Neural cell (in vitro differentiated cells): Measurements from ENCODE around the gene CRB3. TPM values are rescaled to one million over a fixed set of nuclear protein-coding genes. Genes with fewer than 3 reads are reported as not detected.

Experiments used
- H2AFZ ChIP-seq: fragments of 200-600, 300-800 bp; sonication (generic), shearing (Covaris generic); 2 replicates; pipeline ENCODE4 v1.6.0; 2014; ENCODE audit warnings: low read depth, mild to moderate bottlenecking, antibody characterized with exemption, low read length, moderate library complexity
- H3F3A ChIP-seq: fragments of 200-600 bp; shearing (Covaris generic); 2 replicates; pipeline ENCODE4 v1.6.1; 2016; ENCODE audit warnings: mild to moderate bottlenecking, moderate library complexity, mixed read lengths, antibody characterized with exemption, low read length; ENCODE audit not compliant: insufficient read depth, poor library complexity, severe bottlenecking
- H3K27ac ChIP-seq: fragments of 200-600, 300-800 bp; sonication (generic), shearing (Covaris generic); 2 replicates; pipeline ENCODE4 v1.5.1; 2014; ENCODE audit warnings: mild to moderate bottlenecking, low read length, moderate library complexity
- H3K27me3 ChIP-seq: fragments of 300-800, 200-600 bp; sonication (generic), shearing (Covaris generic); 2 replicates; pipeline ENCODE4 v1.6.0; 2014; ENCODE audit warnings: mild to moderate bottlenecking, low read depth, low read length, moderate library complexity; ENCODE audit not compliant: insufficient read depth
- H3K36me3 ChIP-seq: fragments of 300-800, 200-600 bp; sonication (generic), shearing (Covaris generic); 2 replicates; pipeline ENCODE4 v1.5.1; 2014; ENCODE audit warnings: mild to moderate bottlenecking, antibody characterized with exemption, low read length, moderate library complexity; ENCODE audit not compliant: insufficient read depth
- H3K4me2 ChIP-seq: fragments of 300-800, 200-600 bp; sonication (generic), shearing (Covaris generic); 2 replicates; pipeline ENCODE4 v1.6.0; 2014; ENCODE audit warnings: mild to moderate bottlenecking, low read length
- H3K4me3 ChIP-seq: fragments of 300-800, 200-600 bp; sonication (generic), shearing (Covaris generic); 2 replicates; pipeline ENCODE4 v1.5.1; 2014; ENCODE audit warnings: mild to moderate bottlenecking, low read length, moderate library complexity
- H3K79me2 ChIP-seq: fragments of 200-600 bp; shearing (Covaris generic); replicated peaks from 2 replicates; pipeline ENCODE4 v1.6.0; 2014; ENCODE audit warnings: mild to moderate bottlenecking, low read length, moderate library complexity; ENCODE audit not compliant: insufficient read depth
- H3K9ac ChIP-seq: fragments of 300-800, 200-600 bp; sonication (generic), shearing (Covaris generic); 2 replicates; pipeline ENCODE4 v1.6.1; 2016; ENCODE audit warnings: mild to moderate bottlenecking, low read length, mixed read lengths
- H3K9me2 ChIP-seq: fragments of 200-600 bp; shearing (Covaris generic); 2 replicates; pipeline ENCODE4 v1.6.1; 2016; ENCODE audit warnings: mild to moderate bottlenecking, low read length, mixed read lengths; ENCODE audit not compliant: insufficient read depth
- H3K9me3 ChIP-seq: fragments of 200-600, 300-800 bp; sonication (generic), shearing (Covaris generic); 2 replicates; pipeline ENCODE4 v1.6.1; 2016; ENCODE audit warnings: mild to moderate bottlenecking, mixed run types, low read length, moderate library complexity, mixed read lengths
- H4K20me1 ChIP-seq: fragments of 200-600 bp; shearing (Covaris generic); 2 replicates; pipeline ENCODE4 v1.6.1; 2016; ENCODE audit warnings: mild to moderate bottlenecking, mixed run types; ENCODE audit not compliant: insufficient read depth
- CTCF ChIP-seq: fragments of 450-650 bp; IDR thresholded peaks from 2 replicates; pipeline ENCODE4 v1.5.1; 2014; ENCODE audit warnings: antibody characterized with exemption, mild to moderate bottlenecking, moderate library complexity; ENCODE audit not compliant: poor library complexity, severe bottlenecking
- EP300 ChIP-seq: fragments of 450-650 bp; conservative IDR thresholded peaks from 2 replicates; pipeline ENCODE4 v1.6.1; 2014; ENCODE audit warnings: antibody characterized with exemption, mild to moderate bottlenecking, moderate library complexity; ENCODE audit not compliant: poor library complexity, severe bottlenecking
- EZH2 ChIP-seq: fragments of 200-600, 300-800 bp; shearing (Covaris generic), sonication (generic); IDR thresholded peaks from 2 replicates; pipeline ENCODE4 v1.6.1; 2014; ENCODE audit warnings: antibody characterized with exemption, low read length, borderline replicate concordance, mild to moderate bottlenecking; ENCODE audit not compliant: insufficient read depth, poor library complexity, severe bottlenecking
- MXI1 ChIP-seq: fragments of 450-650 bp; conservative IDR thresholded peaks from 2 replicates; pipeline ENCODE4 v1.6.1; 2014; ENCODE audit warnings: antibody characterized with exemption, mild to moderate bottlenecking; ENCODE audit not compliant: poor library complexity, severe bottlenecking
- POLR2AphosphoS5 ChIP-seq: IDR thresholded peaks from 2 replicates; pipeline ENCODE4 v1.6.1; 2012
- RAD21 ChIP-seq: fragments of 450-650 bp; conservative IDR thresholded peaks from 2 replicates; pipeline ENCODE4 v1.6.1; 2014; ENCODE audit warnings: antibody characterized with exemption, mild to moderate bottlenecking, moderate library complexity
- REST ChIP-seq: IDR thresholded peaks from 2 replicates; pipeline ENCODE4 v1.6.1; 2012; ENCODE audit warnings: borderline replicate concordance
- SMC3 ChIP-seq: fragments of 450-650 bp; conservative IDR thresholded peaks from 2 replicates; pipeline ENCODE4 v1.6.1; 2014; ENCODE audit warnings: antibody characterized with exemption, mild to moderate bottlenecking, moderate library complexity; ENCODE audit not compliant: poor library complexity
- TAF1 ChIP-seq: IDR thresholded peaks from 2 replicates; pipeline ENCODE4 v1.6.1; 2012; ENCODE audit warnings: low read depth
- polyA plus RNA-seq: library from polyadenylated mRNA; depleted of rRNA; stranded (reverse); fragments of >200 nt; gene quantifications from 2 replicates; pipeline ENCODE4 v1.2.3, GENCODE V29; 2014

Gene CRB3
- polyA plus RNA-seq, 1 donor from 2014 or later = 0.43 TPM

GRCh38 chr19:6440905-6441304, 23.2 kb upstream of the CRB3 start:
- no peaks in the 10 kb centered on the region for H3K9me3 ChIP-seq
- no peak overlapping the region for H3K9ac ChIP-seq
- no peaks in the 10 kb centered on the region for H3K9me2 ChIP-seq
- H3K4me3 ChIP-seq = no peak overlapping the region
- no peaks in the 10 kb centered on the region for H3K27me3 ChIP-seq
- H2AFZ ChIP-seq = no peak overlapping the region
- no peaks in the 10 kb centered on the region for H3K36me3 ChIP-seq
- no peaks in the 10 kb centered on the region for H3F3A ChIP-seq
- H3K4me2 ChIP-seq = no peak overlapping the region
- TF ChIP-seq EP300 = no peak
- no peak for TF ChIP-seq POLR2AphosphoS5
- no peak for TF ChIP-seq TAF1
- TF ChIP-seq CTCF = no peak
- TF ChIP-seq SMC3 = no peak
- H3K79me2 ChIP-seq = no peaks in the 10 kb centered on the region
- no peaks in the 10 kb centered on the region for H4K20me1 ChIP-seq
- H3K27ac ChIP-seq = no peak overlapping the region

GRCh38 chr19:6442087-6442688, 21.9 kb upstream of the CRB3 start:
- H3K27ac ChIP-seq = no peak overlapping the region
- H3K79me2 ChIP-seq = no peaks in the 10 kb centered on the region
- H3K9ac ChIP-seq = no peak overlapping the region
- no peaks in the 10 kb centered on the region for H3K9me3 ChIP-seq
- TF ChIP-seq REST (no peak), RAD21 (no peak), CTCF (no peak), EZH2 (no peak), TAF1 (no peak), POLR2AphosphoS5 (no peak), MXI1 (no peak), EP300 (no peak), SMC3 (no peak)
- H3F3A ChIP-seq = no peaks in the 10 kb centered on the region
- no peak overlapping the region for H2AFZ ChIP-seq
- H3K4me2 ChIP-seq = no peak overlapping the region
- H3K4me3 ChIP-seq = no peak overlapping the region
- H3K27me3 ChIP-seq = no peaks in the 10 kb centered on the region
- H3K36me3 ChIP-seq = no peaks in the 10 kb centered on the region
- no peaks in the 10 kb centered on the region for H3K9me2 ChIP-seq
- no peaks in the 10 kb centered on the region for H4K20me1 ChIP-seq
